Neural cell (in vitro differentiated cells): ENCODE measurements around the gene PPP4R3A. TPM values are rescaled to one million over a fixed set of nuclear protein-coding genes. Genes with fewer than 3 reads are reported as not detected.
"Not testable (repeated sequence)": the region's sequence is repeated elsewhere in the genome, so short reads cannot be mapped to it uniquely, and the experiment has no call there.

Experiments
- H2AFZ ChIP-seq: fragments of 200-600, 300-800 bp; sonication (generic), shearing (Covaris generic); 2 replicates; pipeline ENCODE4 v1.6.0; 2014; ENCODE audit warnings: low read depth, mild to moderate bottlenecking, antibody characterized with exemption, low read length, moderate library complexity
- H3F3A ChIP-seq: fragments of 200-600 bp; shearing (Covaris generic); 2 replicates; pipeline ENCODE4 v1.6.1; 2016; ENCODE audit warnings: mild to moderate bottlenecking, moderate library complexity, mixed read lengths, antibody characterized with exemption, low read length; ENCODE audit not compliant: insufficient read depth, poor library complexity, severe bottlenecking
- H3K27ac ChIP-seq: fragments of 200-600, 300-800 bp; sonication (generic), shearing (Covaris generic); 2 replicates; pipeline ENCODE4 v1.5.1; 2014; ENCODE audit warnings: mild to moderate bottlenecking, low read length, moderate library complexity
- H3K27me3 ChIP-seq: fragments of 300-800, 200-600 bp; sonication (generic), shearing (Covaris generic); 2 replicates; pipeline ENCODE4 v1.6.0; 2014; ENCODE audit warnings: mild to moderate bottlenecking, low read depth, low read length, moderate library complexity; ENCODE audit not compliant: insufficient read depth
- H3K36me3 ChIP-seq: fragments of 300-800, 200-600 bp; sonication (generic), shearing (Covaris generic); 2 replicates; pipeline ENCODE4 v1.5.1; 2014; ENCODE audit warnings: mild to moderate bottlenecking, antibody characterized with exemption, low read length, moderate library complexity; ENCODE audit not compliant: insufficient read depth
- H3K4me2 ChIP-seq: fragments of 300-800, 200-600 bp; sonication (generic), shearing (Covaris generic); 2 replicates; pipeline ENCODE4 v1.6.0; 2014; ENCODE audit warnings: mild to moderate bottlenecking, low read length
- H3K4me3 ChIP-seq: fragments of 300-800, 200-600 bp; sonication (generic), shearing (Covaris generic); 2 replicates; pipeline ENCODE4 v1.5.1; 2014; ENCODE audit warnings: mild to moderate bottlenecking, low read length, moderate library complexity
- H3K79me2 ChIP-seq: fragments of 200-600 bp; shearing (Covaris generic); replicated peaks from 2 replicates; pipeline ENCODE4 v1.6.0; 2014; ENCODE audit warnings: mild to moderate bottlenecking, low read length, moderate library complexity; ENCODE audit not compliant: insufficient read depth
- H3K9ac ChIP-seq: fragments of 300-800, 200-600 bp; sonication (generic), shearing (Covaris generic); 2 replicates; pipeline ENCODE4 v1.6.1; 2016; ENCODE audit warnings: mild to moderate bottlenecking, low read length, mixed read lengths
- H3K9me2 ChIP-seq: fragments of 200-600 bp; shearing (Covaris generic); 2 replicates; pipeline ENCODE4 v1.6.1; 2016; ENCODE audit warnings: mild to moderate bottlenecking, low read length, mixed read lengths; ENCODE audit not compliant: insufficient read depth
- H3K9me3 ChIP-seq: fragments of 200-600, 300-800 bp; sonication (generic), shearing (Covaris generic); 2 replicates; pipeline ENCODE4 v1.6.1; 2016; ENCODE audit warnings: mild to moderate bottlenecking, mixed run types, low read length, moderate library complexity, mixed read lengths
- H4K20me1 ChIP-seq: fragments of 200-600 bp; shearing (Covaris generic); 2 replicates; pipeline ENCODE4 v1.6.1; 2016; ENCODE audit warnings: mild to moderate bottlenecking, mixed run types; ENCODE audit not compliant: insufficient read depth
- EP300 ChIP-seq: fragments of 450-650 bp; conservative IDR thresholded peaks from 2 replicates; pipeline ENCODE4 v1.6.1; 2014; ENCODE audit warnings: antibody characterized with exemption, mild to moderate bottlenecking, moderate library complexity; ENCODE audit not compliant: poor library complexity, severe bottlenecking
- EZH2 ChIP-seq: fragments of 200-600, 300-800 bp; shearing (Covaris generic), sonication (generic); IDR thresholded peaks from 2 replicates; pipeline ENCODE4 v1.6.1; 2014; ENCODE audit warnings: antibody characterized with exemption, low read length, borderline replicate concordance, mild to moderate bottlenecking; ENCODE audit not compliant: insufficient read depth, poor library complexity, severe bottlenecking
- MXI1 ChIP-seq: fragments of 450-650 bp; conservative IDR thresholded peaks from 2 replicates; pipeline ENCODE4 v1.6.1; 2014; ENCODE audit warnings: antibody characterized with exemption, mild to moderate bottlenecking; ENCODE audit not compliant: poor library complexity, severe bottlenecking
- POLR2AphosphoS5 ChIP-seq: IDR thresholded peaks from 2 replicates; pipeline ENCODE4 v1.6.1; 2012
- RAD21 ChIP-seq: fragments of 450-650 bp; conservative IDR thresholded peaks from 2 replicates; pipeline ENCODE4 v1.6.1; 2014; ENCODE audit warnings: antibody characterized with exemption, mild to moderate bottlenecking, moderate library complexity
- SMC3 ChIP-seq: fragments of 450-650 bp; conservative IDR thresholded peaks from 2 replicates; pipeline ENCODE4 v1.6.1; 2014; ENCODE audit warnings: antibody characterized with exemption, mild to moderate bottlenecking, moderate library complexity; ENCODE audit not compliant: poor library complexity
- TAF1 ChIP-seq: IDR thresholded peaks from 2 replicates; pipeline ENCODE4 v1.6.1; 2012; ENCODE audit warnings: low read depth
- polyA plus RNA-seq: library from polyadenylated mRNA; depleted of rRNA; stranded (reverse); fragments of >200 nt; gene quantifications from 2 replicates; pipeline ENCODE4 v1.2.3, GENCODE V29; 2014
- TF ChIP-seq, protein P1 (sequence below): IDR thresholded peaks from 2 replicates; pipeline ENCODE4 v1.6.1; 2012; ENCODE audit warnings: borderline replicate concordance

The PPP4R3A gene
- polyA plus RNA-seq, 1 donor from 2014 or later: 99.4 TPM

DNA sequence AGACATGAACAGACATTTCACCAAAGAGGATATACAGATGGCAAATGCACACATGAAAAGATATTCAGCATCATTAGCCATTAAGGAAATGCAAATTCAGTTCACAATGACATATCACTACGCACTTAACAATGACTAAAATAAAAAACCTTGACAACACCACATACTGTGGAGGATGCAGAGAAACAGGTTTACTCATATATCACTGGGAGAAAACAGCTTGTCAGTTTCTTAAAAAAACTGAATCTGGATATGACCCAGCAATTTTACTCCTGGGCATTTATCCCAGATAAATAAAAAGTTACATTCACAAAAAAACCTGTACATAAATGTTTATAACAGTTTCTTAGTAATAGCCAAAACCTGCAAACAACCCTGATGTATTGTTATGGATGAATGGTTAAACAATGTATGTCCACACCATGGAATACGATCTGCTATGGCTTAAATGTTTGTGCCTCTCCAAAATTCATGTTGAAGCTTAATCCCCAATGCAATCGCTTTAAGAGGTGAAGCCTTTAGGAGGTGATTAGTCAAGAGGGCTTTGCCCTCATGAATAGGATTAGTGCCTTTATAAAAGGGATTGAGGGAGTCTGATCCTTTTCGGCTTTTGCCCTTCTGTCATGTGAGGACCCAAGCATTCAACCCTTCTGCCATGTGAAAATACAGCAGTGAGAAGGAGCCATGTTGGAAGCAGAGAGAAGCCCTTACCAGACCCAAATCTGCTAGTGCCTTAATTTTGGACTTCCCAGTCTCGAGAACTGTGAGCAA, 36.0 kb upstream of the PPP4R3A start:
- H3K4me2 ChIP-seq: no peak overlapping the region
- H3K79me2 ChIP-seq: no peaks in the 10 kb centered on the region
- no peak overlapping the region for H3K9ac ChIP-seq
- no peaks in the 10 kb centered on the region for H3K27me3 ChIP-seq
- no peaks in the 10 kb centered on the region for H3F3A ChIP-seq
- no peak overlapping the region for H2AFZ ChIP-seq
- TF ChIP-seq SMC3 (no peak), MXI1 (no peak), EZH2 (no peak), POLR2AphosphoS5 (no peak), RAD21 (no peak), TAF1 (no peak), EP300 (no peak)
- TF ChIP-seq, protein P1, sequence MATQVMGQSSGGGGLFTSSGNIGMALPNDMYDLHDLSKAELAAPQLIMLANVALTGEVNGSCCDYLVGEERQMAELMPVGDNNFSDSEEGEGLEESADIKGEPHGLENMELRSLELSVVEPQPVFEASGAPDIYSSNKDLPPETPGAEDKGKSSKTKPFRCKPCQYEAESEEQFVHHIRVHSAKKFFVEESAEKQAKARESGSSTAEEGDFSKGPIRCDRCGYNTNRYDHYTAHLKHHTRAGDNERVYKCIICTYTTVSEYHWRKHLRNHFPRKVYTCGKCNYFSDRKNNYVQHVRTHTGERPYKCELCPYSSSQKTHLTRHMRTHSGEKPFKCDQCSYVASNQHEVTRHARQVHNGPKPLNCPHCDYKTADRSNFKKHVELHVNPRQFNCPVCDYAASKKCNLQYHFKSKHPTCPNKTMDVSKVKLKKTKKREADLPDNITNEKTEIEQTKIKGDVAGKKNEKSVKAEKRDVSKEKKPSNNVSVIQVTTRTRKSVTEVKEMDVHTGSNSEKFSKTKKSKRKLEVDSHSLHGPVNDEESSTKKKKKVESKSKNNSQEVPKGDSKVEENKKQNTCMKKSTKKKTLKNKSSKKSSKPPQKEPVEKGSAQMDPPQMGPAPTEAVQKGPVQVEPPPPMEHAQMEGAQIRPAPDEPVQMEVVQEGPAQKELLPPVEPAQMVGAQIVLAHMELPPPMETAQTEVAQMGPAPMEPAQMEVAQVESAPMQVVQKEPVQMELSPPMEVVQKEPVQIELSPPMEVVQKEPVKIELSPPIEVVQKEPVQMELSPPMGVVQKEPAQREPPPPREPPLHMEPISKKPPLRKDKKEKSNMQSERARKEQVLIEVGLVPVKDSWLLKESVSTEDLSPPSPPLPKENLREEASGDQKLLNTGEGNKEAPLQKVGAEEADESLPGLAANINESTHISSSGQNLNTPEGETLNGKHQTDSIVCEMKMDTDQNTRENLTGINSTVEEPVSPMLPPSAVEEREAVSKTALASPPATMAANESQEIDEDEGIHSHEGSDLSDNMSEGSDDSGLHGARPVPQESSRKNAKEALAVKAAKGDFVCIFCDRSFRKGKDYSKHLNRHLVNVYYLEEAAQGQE: no peak
- no peaks in the 10 kb centered on the region for H3K9me2 ChIP-seq
- H3K9me3 ChIP-seq: no peaks in the 10 kb centered on the region
- H4K20me1 ChIP-seq: no peaks in the 10 kb centered on the region
- H3K4me3 ChIP-seq: no peak overlapping the region
- H3K36me3 ChIP-seq: no peaks in the 10 kb centered on the region
- H3K27ac ChIP-seq: no peak overlapping the region

DNA sequence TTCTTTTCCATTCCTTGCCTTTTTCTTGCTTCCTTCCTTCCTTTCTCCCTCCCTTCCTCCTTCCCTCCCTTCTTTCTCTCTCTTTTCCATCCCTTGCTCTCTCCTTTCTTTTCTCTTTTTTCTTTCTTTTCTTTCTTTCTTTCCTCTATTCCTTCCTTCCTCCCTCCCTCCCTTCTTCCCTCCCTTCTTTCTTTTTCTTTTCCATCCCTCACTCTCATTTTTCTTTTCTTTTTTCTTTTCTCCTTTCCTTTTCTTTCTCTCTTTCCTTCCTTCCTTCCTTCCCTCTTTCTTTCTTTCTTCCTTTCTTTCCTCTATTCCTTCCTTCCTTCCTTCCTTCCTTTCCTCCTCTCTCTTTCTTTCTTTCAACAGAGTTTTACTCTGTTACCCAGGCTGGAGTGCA, 35.1 kb upstream of the PPP4R3A start:
- no peak for TF ChIP-seq EP300
- H3K9me3 ChIP-seq: no peaks in the 10 kb centered on the region
- no peak overlapping the region for H2AFZ ChIP-seq
- H4K20me1 ChIP-seq: no peaks in the 10 kb centered on the region
- H3K36me3 ChIP-seq: no peaks in the 10 kb centered on the region
- no peak overlapping the region for H3K27ac ChIP-seq
- no peaks in the 10 kb centered on the region for H3K27me3 ChIP-seq
- H3K4me2 ChIP-seq: no peak overlapping the region
- H3K79me2 ChIP-seq: no peaks in the 10 kb centered on the region
- no peak overlapping the region for H3K4me3 ChIP-seq
- H3K9me2 ChIP-seq: no peaks in the 10 kb centered on the region
- H3K9ac ChIP-seq: no peak overlapping the region
- H3F3A ChIP-seq: no peaks in the 10 kb centered on the region

DNA sequence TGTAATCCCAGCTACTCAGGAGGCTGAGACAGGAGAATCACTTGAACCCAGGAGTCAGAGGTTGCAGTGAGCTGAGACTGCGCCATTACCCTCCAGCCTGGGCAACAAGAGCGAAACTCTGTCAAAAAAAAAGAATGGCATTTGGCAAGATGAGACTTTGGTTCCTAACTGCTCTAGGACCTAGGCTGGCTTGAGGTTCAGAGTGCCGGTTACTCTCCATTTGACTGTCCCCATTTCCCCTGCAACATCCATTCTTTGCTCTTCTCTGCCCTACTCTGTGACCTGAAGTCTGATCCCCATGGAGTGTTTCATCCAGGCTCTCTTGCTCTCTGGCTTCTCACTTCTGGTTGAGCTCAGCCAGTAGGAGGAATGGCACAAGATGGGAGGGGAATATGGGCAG, 26.2 kb upstream of the PPP4R3A start:
- Histone ChIP-seq H3K9me3 (peaks cover 7% of the 10 kb centered on the region), H3K9ac (no peak overlapping the region), H3K4me2 (no peak overlapping the region), H2AFZ (no peak overlapping the region), H3K4me3 (no peak overlapping the region), H4K20me1 (no peaks in the 10 kb centered on the region), H3K36me3 (no peaks in the 10 kb centered on the region), H3K9me2 (no peaks in the 10 kb centered on the region), H3K27me3 (no peaks in the 10 kb centered on the region), H3K79me2 (no peaks in the 10 kb centered on the region), H3F3A (no peaks in the 10 kb centered on the region), H3K27ac (no peak overlapping the region)
- no peak for TF ChIP-seq POLR2AphosphoS5
- TF ChIP-seq, protein P1: no peak

DNA sequence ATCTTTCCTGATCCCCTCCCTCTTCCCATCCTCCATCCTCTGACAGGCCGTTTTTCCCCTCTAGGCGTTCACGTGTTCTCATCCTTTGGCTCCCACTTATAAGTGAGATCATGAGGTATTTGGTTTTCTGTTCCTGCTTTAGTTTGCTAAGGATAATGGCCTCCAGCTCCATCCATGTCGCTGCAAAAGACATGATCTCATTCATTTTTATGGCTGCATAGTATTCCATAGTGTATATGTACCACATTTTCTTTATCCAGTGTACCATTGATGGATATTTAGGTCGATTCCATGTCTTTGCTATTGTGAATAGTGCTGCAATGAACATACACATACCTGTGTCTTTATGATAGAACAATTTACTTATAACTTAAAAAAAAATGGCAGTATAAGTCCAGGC, 23.9 kb upstream of the PPP4R3A start:
- not testable (repeated sequence) for H2AFZ ChIP-seq, H3F3A ChIP-seq, H3K36me3 ChIP-seq, H4K20me1 ChIP-seq, H3K4me2 ChIP-seq, H3K9ac ChIP-seq, H3K27me3 ChIP-seq, H3K79me2 ChIP-seq, H3K4me3 ChIP-seq, H3K27ac ChIP-seq, H3K9me3 ChIP-seq, H3K9me2 ChIP-seq
